RWPE1 (cell line): ENCODE measurements around the gene SPIRE2.
"Not testable (repeated sequence)": the region's sequence is repeated elsewhere in the genome, so short reads cannot be mapped to it uniquely, and the experiment has no call there.

Source experiments
- CTCF ChIA-PET: fragments of 350-600 bp; sonication (Branson Sonifier 250); formaldehyde crosslinking; extraction: SDS; loops from one replicate; lab custom pipeline; 2021; lab: Yijun Ruan, JAX
- POLR2A ChIA-PET: fragments of 400-600 bp; formaldehyde crosslinking; extraction: SDS; loops from one replicate; lab custom pipeline; 2020; ENCODE audit warnings: antibody characterized with exemption; ENCODE audit not compliant: low non-redundant PET; lab: Yijun Ruan, JAX
- DNase-seq: peaks from one replicate; pipeline ENCODE4 v3.0.0; 2012; ENCODE audit warnings: low spot score
- H3K27ac ChIP-seq: fragments of 450-650 bp; 2 replicates; pipeline ENCODE4 v1.5.1; 2017
- TF ChIP-seq, protein P1 (sequence below): fragments of 450-650 bp; conservative IDR thresholded peaks from 2 replicates; pipeline ENCODE4 v1.5.1; 2017; ENCODE audit warnings: low read depth, mild to moderate bottlenecking

Gene SPIRE2

GRCh38 chr16:89913408-89914387 lies 85.4 kb downstream of the SPIRE2 start:
- ChIA-PET POLR2A (no interaction called here), CTCF (no interaction called here)
- TF ChIP-seq, protein P1, sequence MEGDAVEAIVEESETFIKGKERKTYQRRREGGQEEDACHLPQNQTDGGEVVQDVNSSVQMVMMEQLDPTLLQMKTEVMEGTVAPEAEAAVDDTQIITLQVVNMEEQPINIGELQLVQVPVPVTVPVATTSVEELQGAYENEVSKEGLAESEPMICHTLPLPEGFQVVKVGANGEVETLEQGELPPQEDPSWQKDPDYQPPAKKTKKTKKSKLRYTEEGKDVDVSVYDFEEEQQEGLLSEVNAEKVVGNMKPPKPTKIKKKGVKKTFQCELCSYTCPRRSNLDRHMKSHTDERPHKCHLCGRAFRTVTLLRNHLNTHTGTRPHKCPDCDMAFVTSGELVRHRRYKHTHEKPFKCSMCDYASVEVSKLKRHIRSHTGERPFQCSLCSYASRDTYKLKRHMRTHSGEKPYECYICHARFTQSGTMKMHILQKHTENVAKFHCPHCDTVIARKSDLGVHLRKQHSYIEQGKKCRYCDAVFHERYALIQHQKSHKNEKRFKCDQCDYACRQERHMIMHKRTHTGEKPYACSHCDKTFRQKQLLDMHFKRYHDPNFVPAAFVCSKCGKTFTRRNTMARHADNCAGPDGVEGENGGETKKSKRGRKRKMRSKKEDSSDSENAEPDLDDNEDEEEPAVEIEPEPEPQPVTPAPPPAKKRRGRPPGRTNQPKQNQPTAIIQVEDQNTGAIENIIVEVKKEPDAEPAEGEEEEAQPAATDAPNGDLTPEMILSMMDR, result no peak
- DNase-seq, result no peak
- peak overlapping the region; percentile 61 for H3K27ac ChIP-seq

GRCh38 chr16:89914642-89915285 lies 86.5 kb downstream of the SPIRE2 start:
- H3K27ac ChIP-seq, result peak overlapping the region; percentile 100
- CTCF ChIA-PET, POLR2A ChIA-PET, DNase-seq: not testable (repeated sequence)

GRCh38 chr16:89915303-89916232 lies 87.3 kb downstream of the SPIRE2 start:
- TF ChIP-seq, protein P1, result no peak
- no peak for DNase-seq
- H3K27ac ChIP-seq, result peak overlapping the region; percentile 100
- POLR2A ChIA-PET, result interaction anchor here (0.6 kb wide), 1 partner anchor 17 kb away, joined by 5 read pairs; no protein-coding TSS in a partner anchor
- CTCF ChIA-PET, result no interaction called here

DNA sequence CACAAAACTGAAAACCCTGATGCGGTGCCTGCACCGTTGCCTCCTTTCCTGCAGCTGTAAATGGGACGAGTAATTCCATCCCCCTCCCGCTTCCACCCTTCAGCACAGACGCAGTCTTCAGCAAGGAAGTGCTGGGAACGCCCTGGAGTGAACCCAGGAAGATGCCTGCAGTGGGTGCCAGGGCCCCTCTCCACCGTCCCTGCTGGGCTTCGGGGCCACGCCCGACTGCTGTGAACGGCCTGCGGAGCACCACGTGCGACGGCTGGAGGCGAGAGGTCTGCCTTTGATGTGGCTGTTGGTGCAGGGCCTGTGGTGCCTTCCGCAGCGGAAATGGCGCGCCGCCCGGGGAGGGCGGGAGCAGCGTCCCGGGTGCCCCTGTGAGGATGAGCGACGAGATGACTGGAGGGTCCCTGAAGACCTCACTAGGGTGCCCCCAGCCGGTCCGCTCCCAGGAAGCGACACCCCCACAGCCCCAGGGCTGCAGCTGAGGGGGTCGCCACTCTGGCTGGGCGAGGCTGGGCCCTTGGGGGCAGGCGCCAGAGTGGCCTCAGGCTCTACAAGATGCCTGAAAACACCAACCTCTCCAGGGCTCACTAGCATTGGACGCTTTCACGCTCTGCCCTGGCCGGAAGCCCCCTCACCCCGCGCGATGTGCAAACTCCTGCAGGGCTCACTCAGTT lies 89.6 kb downstream of the SPIRE2 start:
- ChIA-PET POLR2A (interaction anchor here (1.2 kb wide), 1 partner anchor 9 kb away, joined by 4 read pairs; no protein-coding TSS in a partner anchor), CTCF (interaction anchor here (1.1 kb wide), 1 partner anchor 29 kb away, joined by 3 read pairs; no protein-coding TSS in a partner anchor)
- H3K27ac ChIP-seq, result peak overlapping the region; percentile 100
- peak; percentile 68 for DNase-seq
- TF ChIP-seq, protein P1, result no peak

DNA sequence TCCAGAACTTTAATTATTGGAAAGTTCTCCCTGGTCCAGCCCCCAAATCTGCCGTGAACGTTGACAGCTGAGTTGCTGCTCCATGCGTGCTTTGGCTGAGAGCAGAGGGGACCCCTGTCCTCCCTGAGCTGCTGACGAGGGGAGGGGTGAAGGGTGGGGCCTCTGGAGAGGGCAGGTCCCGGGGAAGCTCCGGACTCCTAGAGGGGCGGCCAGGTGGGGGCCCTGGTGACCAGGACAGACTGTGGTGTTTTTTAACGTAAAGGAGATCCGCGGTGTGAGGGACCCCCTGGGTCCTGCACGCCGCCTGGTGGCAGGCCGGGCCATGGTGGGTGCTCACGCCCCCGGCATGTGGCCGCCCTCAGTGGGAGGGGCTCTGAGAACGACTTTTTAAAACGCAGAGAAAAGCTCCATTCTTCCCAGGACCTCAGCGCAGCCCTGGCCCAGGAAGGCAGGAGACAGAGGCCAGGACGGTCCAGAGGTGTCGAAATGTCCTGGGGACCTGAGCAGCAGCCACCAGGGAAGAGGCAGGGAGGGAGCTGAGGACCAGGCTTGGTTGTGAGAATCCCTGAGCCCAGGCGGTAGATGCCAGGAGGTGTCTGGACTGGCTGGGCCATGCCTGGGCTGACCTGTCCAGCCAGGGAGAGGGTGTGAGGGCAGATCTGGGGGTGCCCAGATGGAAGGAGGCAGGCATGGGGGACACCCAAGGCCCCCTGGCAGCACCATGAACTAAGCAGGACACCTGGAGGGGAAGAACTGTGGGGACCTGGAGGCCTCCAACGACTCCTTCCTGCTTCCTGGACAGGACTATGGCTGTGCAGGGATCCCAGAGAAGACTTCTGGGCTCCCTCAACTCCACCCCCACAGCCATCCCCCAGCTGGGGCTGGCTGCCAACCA lies 90.4 kb downstream of the SPIRE2 start, which contains the start of gene MC1R:
MC1R (plus strand) TSS at position 410 of the 895 bp plus-strand sequence; CDS start at position 807, 397 bp downstream.
- CTCF ChIA-PET, result interaction anchor here (1.1 to 1.4 kb wide), 2 partner anchors 8 to 29 kb away, joined by 3 to 7 read pairs; no protein-coding TSS in a partner anchor

More for the DNA sequence above, 90.4 kb downstream of the SPIRE2 start, which contains the start of gene MC1R:
- POLR2A ChIA-PET, result interaction anchor here (0.7 to 1.2 kb wide), 2 partner anchors 10 to 13 kb away, joined by 4 read pairs; no protein-coding TSS in a partner anchor
- TF ChIP-seq, protein P1, result 0 out of 2 replicates have a peak, but pooled peaks have one; percentile 21
- H3K27ac ChIP-seq, result peak within 1 kb of the TSS; percentile 100
- DNase-seq, result no peak
